ENCODE measurements around the gene PTPN1.
"Not testable (repeated sequence)": the region's sequence is repeated elsewhere in the genome, so short reads cannot be mapped to it uniquely, and the experiment has no call there.

PTPN1 gene

DNA sequence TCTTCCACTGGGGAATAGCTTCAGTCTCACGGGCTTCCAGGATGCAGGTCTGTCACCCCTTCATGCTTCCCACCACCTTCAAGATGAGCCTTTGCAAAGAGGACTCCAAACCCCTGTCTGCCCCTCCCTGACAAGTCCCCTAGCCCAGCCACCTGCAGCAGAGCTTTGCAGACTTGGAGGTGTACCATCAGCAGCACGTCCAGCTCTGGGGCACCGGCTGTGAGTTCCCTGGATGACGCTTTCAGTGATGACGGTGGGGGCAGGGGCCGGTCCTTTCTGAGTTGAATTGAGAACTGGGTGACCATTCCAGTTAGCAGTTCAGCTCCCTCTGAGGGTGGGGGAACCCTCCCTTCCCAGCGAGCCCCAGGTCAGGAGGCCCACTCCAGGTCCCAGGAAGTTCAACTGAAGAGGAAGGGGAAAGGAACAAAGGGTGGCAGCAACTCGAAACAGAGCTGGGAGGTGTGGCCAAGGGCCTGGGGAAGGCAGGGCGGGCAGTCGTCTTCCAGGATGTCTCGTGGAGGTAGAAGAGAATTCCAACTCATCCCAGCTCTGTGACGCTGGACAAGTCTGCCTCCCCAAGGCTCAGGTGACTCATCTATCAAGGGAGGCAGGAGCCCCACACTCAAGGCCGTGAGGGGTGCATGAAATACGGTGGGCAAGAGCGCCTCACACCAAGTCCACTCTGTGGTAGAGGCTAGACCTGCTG is 86.0 kb downstream of the PTPN1 start:
- peak; percentile 5 for DNase-seq

DNA sequence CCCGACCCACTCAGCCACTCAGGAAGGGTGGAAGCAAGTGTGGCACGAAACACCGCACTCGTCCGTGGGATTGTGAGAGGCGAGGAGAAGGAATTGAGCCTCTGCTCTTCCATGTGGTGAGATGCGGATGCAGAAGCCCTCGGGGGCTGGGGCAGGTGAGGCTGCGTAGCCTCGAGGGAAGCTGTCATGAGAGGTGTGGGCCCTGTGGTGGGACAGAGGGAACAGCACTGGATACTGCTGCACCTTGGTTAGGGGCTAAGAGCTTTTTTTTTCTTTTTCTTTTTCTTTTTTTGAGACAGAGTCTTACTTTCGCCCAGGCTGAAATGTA is 86.5 kb downstream of the PTPN1 start:
- DNase-seq, result no peak

DNA sequence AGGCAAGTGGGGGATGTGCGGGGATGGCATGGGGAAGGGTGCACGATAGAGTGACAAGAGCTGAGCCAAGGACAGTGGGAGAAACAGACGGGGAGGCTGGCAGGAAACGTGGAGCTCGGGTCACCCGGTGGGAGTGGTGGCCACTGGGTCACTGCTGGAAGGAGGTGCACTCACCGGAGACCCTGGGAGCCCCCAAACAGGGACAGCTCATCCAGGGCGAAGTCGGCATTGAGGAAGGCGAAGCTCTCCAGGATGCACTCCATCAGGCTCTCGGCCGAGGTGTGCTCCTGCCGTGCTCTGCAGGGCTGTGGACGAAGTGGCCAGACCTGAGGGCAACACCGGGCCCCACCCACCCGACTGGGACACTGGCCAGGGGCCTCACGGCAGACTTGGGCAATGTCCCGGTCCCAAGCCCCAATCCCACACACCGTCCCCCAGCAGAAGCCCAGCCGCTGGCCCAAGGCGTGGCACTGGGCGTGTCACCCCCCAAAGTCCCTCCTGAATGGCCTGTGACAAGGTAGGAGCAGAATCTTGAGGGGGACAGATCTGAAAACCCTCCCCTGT is 87.3 kb downstream of the PTPN1 start:
- DNase-seq, result no peak

- DNase-seq, result no peak
These were observed 87.9 kb downstream of the PTPN1 start for GRCh38 chr20:50598074-50598473.

GRCh38 chr20:50598768-50599167 is 88.6 kb downstream of the PTPN1 start:
- DNase-seq, result not testable (repeated sequence)

DNA sequence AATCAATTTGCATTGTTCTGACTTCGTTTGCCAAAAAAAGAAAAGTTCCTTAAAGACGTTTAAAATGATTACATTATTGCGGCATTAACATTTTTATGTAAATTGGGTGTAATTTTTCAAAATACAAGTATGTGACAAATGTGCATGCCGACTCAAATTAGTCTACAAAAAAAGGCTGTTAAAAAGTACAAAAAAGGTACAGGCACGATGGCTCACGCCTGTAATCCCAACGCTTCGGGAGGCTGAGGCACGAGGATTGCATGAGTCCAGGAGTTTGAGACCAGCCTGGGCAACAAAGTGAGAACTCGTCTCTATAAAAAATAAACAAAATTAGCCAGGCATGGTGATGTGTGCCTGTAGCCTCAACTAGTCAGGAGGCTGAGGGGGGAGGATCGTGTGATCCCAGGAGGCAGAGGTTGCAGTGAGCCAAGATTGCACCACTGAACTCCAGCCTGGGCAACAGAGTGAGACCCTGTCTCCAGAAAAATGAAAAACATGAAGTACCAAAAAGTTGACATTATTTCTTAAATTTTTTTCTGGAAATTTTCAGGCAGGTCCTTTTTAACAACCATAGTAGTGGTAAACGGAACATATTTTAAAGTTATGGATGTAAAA is 90.2 kb downstream of the PTPN1 start:
- DNase-seq, result no peak

- no peak for DNase-seq
These were observed 91.6 kb downstream of the PTPN1 start for GRCh38 chr20:50601511-50602431.

- DNase-seq, result no peak
These were observed 92.4 kb downstream of the PTPN1 start for GRCh38 chr20:50602432-50603088.

DNA sequence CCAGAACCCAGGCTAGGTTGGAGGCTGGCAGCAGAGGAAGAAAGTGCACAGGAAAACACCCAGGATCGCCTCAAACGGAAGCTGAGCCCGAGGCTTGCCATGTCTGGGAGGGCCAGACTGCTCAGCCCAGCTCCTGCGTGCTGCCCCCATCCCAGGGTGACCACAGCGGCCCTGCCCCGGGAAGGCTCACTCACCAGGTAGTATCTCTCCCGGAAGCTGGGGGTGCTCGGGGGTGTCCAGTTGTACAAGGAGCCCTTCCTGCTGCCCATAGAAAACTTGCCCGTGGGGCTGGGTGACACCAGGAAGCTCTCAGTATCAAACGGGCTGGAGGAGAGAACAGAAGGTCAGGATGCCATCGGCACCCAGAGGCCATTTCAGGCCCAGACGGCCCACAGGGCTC is 94.3 kb downstream of the PTPN1 start:
- DNase-seq, result no peak

GRCh38 chr20:50605136-50605535 is 95.0 kb downstream of the PTPN1 start:
- DNase-seq, result no peak

- DNase-seq, result no peak
These were observed 97.3 kb downstream of the PTPN1 start for GRCh38 chr20:50607436-50607835.

DNA sequence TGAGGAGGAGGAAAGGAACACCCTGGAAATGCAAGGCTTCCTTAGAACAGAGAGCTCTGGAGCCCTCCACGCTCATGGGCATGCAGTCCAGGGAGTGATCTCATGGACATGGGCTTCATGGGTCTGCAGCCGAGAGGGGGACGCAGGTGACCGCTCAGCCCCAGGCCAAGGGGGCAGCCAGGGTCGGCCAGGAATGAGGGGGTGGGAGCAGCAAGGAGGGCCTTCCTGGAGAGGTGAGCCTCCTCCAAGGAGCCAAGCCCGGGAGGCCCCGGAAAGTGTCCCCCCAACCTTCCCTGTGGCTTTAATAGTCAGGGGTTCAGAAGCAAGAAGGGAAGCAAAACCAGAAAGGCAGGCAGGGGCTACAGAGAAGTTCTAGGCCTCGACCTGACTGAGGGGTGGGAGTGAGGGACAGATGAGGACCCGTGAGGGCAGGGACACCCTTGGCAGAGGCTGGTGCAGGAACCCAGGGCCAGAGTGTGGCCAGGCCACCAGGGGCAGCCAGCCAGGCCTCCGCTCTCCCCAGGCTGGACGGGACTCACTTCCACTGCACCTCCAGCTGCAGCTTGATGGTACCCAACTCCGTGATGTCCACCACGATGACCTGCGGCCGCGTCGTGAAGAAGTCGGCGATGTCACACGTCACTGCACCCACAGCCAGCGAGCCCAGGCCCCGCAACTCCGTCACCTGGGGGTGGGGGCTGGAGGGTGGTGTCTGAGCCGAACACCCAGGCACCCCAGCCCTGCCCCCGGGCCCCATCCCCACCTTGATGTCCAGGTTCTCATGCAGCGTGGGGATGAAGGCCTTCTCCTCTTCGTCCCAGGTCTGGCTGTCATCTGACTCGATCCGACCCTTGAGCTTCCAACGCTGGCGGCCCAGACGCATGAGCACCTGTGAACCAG is 97.9 kb downstream of the PTPN1 start:
- DNase-seq, result no peak

DNA sequence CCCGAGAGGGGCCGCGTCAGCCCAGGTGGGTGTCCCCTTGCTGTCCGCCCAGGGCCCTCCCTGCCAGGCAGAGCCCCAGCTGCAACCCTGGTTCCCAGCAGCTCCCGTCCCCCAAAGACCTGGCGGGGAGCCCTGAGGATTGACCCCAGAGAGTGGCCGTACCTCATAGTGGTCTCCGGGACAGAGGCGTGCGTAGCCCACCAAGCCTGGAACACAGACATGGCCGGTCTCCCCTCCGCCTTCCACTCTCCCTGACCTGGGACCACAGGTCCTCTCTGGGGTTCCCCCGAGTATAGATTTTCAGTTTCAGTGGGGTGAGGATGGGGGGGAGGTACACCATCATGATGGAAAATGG is 98.5 kb downstream of the PTPN1 start:
- no peak for DNase-seq

- DNase-seq, result no peak
These were observed 99.3 kb downstream of the PTPN1 start for GRCh38 chr20:50609438-50609989.

DNA sequence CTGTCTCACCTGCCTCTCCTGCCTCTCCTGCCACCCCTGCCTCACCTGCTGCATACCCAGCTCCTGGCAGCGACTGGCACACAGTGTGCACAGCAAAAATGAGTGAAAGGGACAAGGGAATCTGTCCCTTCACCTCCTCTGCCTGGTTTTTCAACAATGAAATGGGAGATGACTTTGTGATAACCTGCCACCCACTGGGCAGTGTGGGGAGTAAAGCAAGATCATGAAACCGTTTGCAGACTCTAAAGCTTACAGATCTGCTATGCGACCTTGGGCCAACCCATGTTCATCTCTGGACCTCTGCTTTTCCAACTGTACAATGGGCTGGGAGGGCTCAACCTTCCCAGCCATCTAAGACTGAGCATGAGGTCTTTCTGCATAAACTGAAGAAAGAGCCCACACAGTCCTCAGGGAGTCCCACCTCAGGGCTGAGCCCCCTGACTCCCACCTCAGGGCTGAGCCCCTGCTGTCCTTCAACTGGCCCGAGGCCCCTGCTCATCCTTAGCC is 100.1 kb downstream of the PTPN1 start:
- DNase-seq, result no peak

DNA sequence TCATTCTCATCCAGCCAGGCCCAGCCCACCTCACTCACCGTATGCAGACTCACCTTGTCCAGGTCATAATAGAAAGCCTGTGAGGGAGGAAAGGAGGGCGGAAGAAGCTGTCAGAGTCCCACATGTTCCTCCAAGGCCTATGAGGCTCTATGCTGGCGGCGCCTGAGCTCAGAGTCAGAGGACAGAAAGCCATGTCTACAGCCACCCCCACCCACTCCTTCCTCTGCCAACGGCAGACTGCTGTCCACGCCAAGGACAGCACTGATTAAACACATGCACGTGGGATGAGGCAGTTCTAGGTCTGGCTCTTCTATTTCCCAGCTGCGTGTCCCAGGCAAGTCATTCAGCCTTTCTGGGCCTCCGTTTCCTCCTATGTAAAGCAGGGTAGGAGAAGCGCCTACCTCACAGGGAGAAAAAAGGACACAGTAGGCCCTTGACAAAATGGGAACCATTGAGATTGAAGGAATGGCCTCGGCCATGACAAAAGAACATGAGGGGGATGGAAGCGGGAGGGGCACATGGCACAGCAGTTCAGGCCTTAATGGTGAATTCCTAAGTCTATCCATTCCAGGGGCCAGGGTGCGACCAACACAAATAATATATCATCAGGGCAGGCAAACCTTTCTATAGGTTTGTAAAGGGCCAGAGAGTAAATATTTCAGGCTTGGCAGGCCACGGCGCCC is 101.1 kb downstream of the PTPN1 start:
- DNase-seq, result no peak

- no peak for DNase-seq
These were observed 103.4 kb downstream of the PTPN1 start for GRCh38 chr20:50613438-50614169.

DNA sequence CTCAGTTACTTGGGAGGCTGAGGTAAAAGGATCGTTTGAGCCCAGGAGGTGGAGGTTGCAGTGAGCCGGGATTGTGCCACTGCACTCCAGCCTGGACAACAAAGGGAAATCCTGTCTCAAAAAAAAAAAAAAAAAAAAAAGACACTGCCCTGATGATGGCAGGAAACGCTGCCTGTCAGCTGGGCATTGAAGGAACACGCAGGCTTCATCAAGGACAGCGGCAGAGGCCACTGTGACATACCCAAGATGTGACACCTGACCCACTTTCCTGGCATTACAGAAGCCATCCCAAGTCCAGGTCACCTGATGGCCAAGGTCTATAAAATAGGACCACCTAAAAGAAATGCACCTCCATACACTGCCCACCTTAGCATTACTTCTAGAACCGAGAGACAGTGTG is 105.2 kb downstream of the PTPN1 start:
- DNase-seq, result no peak

GRCh38 chr20:50617022-50617421 is 106.8 kb downstream of the PTPN1 start:
- no peak for DNase-seq

DNA sequence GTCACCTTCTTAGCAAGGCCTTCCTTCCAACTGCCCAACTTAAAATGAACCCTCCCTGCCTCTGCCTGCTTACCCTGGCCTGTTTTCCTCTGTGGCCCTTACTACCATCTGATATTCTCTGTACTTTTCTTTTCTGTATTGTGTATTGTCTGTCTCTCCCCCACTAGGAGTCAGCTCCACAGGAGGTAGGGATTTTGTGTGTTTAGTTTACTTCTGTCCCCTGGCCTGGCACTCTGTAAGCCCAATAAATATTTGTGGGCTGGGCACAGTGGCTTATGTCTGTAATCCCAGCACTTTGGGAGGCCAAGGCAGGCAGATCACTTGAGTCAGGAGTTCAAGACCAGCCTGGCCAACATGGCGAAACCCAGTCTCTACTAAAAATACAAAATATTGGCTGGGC is 108.4 kb downstream of the PTPN1 start:
- no peak for DNase-seq

All from kidney glomerular epithelial cell (primary cell).